Stomach (tissue), 4 donors: ENCODE results near the gene MTMR2.

Source experiments
- CTCF ChIP-seq, 7 experiments: fragments of 450-650 bp in 4 of 7; fragments of 200-600 bp in 3 of 7; sonication (generic) in 3 of 7; IDR thresholded peaks; one replicate each; pipeline ENCODE4 v1.5.1; 2016 to 2019; ENCODE audit warnings: antibody characterized with exemption in 7 of 7, control low read depth in 2 of 7, mild to moderate bottlenecking in 1 of 7
- EP300 ChIP-seq: sonication (generic); formaldehyde crosslinking; IDR thresholded peaks from one replicate; pipeline ENCODE4 v1.6.1; 2017; ENCODE audit warnings: antibody characterized with exemption

GRCh38 chr11:95790123-95790932 is 133.6 kb downstream of the MTMR2 start, which contains the start of gene CEP57:
- no peak for TF ChIP-seq CTCF (IDR thresholded peaks at IDR 0.05)
- TF ChIP-seq EP300 = no peak
